HG03460 (cell line): ENCODE results near the gene NEK9.
"Not testable (repeated sequence)": the region's sequence is repeated elsewhere in the genome, so short reads cannot be mapped to it uniquely, and the experiment has no call there.

Source experiments
- ATAC-seq: cut with Tn5 transposase; IDR thresholded peaks from one replicate; pipeline ENCODE4 v1.9.1; 2021; ENCODE audit not compliant: unreplicated experiment

The NEK9 gene

DNA sequence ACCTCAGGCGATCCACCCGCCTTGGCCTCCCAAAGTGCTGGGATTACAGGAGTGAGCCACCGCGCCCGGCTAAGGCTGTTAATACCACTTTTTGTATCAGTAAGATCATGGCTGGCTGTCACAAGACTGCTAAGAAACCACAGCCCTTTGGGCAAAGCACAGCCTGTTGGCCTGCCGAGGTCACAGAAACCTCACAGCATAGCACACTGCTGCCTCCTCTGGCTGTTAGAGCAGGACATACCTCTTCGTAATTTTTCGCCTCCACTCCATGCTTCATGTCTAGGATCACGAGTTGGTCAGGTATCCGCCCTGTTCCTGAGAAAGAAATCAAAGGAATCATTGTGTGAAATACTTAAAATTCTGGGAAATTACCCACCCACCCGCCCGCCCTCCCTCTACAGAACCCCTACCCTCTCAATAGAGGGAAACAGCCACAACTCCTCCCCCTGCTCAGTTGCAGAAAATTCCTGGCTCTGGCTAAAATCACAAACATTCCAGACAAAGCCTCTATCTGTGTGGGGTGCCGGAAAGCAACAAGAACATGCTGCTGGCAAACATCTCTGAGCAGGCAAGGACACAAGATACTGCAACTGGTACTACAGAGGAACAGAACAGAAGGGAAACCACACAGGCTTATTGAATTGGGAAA lies 20.7 kb upstream of the NEK9 start:
- ATAC-seq = no peak

DNA sequence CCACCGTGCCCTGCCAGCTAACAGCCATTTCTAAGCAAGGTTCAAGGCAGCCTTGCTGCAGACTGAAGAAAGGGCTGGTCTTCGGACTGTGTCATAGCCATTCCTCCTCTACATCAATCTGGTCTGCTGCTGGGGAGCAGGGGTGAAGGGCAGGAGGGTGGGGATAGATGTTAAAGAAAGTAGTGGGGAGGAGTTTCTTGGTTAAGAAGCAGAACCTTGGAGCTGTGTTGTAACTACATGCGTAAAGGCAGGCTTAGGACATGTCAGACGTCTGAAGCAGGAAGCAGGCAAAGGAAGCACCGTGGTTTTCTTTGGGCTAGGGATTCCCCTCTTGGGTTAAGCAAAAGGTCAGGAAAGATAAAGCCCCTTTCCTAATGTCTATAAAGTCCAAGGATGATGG lies 18.1 kb upstream of the NEK9 start:
- ATAC-seq = no peak

DNA sequence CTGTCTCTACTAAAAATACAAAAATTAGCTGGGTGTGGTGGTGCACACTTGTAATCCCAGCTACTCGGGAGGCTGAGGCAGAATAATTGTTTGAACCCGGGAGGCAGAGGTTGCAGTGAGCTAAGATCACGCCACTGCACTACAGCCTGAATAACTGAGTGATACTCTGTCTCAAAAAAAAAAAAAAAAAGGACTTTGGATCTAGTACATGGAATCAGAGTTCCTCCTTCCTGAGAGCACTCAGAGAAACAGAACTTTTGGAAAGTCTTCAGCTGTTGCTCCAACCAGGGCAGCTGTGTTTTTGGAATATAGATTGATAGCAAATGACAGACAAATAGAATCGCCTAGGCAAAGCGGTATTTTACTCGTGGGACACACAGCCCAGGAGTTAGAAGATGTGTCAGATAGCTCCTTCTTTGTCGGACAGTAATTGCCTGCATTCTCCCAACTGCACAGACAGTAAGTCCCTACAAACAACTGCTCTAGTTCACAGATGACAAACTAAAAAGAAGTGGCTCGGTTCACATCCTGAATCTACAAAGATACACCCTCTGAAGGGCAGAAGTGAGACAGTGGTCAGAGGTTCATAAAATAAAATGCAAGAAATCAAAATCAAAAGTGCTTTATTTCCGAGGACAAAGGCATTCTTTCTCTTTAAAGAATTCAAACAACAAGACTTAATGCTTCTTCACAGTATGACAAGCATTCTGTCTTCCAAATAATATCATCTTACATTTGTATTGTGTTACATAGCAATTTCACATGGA lies 17.1 kb upstream of the NEK9 start:
- no peak for ATAC-seq

DNA sequence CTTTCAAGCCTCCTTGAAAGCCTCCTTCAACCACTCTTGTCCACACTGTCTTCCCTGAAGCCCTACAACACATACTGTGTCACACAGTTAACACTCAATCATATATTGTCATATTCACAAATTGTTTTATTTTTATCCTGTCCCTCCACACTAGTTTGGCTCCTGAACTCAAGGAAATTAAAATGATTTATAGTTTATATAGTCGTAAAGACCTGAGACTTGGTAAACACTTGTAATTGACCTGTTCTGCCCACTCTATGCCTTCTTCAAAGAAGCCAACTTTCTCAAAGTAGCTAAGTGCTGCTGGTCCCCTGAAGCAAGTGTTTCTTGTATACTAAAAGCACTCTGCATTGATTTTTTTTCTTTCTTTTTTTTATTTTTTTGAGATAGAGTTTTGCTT lies 15.6 kb upstream of the NEK9 start:
- no peak for ATAC-seq

DNA sequence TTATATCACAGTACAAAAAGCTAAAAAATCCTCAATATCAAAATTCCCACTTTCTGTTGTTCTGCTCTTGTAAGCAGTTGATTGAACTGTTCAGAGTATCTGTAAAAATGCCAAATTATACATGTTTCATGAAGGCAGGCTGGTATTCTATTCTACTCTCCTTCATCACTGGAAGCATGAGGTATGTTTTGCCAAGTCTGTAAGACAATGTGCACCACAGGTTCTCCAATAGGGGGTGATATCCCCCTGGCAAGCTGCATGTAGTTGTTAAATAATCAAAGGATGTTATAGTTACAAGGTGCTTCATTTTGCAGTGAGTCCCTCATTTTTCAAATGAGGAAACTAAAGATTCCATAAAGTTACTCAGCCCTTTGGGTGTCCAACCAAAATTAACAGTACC lies 15.1 kb upstream of the NEK9 start:
- no peak for ATAC-seq

DNA sequence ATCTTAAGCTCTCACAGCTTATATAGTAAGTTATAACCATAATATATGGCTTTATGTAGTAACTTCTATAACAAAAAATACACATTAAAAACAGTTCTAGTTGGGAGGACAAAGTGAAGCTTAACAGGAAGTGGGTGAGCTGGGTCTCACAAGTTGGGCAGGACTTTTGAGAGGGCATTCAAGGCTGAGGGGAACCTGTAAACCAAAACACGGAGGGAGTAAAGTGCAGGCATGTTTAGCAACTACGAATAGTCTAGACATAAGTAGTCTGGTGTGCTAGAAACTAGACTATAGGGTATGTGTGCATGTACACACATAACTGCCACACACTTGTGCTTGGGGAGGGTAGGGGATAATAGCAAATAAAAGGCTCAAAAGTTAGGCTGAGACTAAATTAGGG lies 14.2 kb upstream of the NEK9 start:
- ATAC-seq = no peak

DNA sequence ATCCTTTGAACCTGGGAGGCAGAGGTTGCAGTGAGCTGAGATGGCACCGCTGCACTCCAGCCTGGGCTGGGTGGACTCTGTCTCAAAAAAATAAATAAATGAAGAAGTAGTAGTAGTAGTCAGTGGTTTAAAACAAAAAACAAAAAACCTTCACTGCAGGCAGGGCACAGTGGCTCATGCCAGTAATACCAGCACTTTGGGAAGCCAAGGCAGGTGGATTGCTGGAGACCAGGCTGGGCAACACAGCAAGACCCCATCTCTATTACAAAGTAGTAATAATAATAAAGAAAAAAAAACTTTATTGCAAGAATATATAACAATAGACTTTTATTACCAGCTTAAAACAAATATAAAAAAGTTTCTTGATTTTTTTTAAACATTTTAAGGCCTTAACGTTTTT lies 13.8 kb upstream of the NEK9 start:
- ATAC-seq = no peak

DNA sequence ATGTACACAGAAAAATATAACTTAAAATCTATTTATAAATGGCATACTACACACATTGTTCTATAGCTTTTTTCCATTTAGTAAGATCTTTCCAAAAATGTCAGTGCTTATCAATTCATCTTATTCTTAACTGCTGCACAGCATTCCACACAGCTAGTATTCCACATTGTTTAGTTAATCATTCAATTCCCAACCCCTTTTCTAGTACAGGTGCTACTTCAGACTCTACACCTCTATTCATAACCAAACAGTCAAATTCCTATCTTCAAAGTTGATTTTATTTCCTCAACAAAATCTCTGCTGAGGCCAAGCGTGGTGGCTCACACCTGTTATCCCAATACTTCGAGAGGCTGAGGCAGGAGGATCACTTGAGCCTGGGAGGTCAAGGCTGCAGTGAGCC lies 12.3 kb upstream of the NEK9 start:
- no peak for ATAC-seq

DNA sequence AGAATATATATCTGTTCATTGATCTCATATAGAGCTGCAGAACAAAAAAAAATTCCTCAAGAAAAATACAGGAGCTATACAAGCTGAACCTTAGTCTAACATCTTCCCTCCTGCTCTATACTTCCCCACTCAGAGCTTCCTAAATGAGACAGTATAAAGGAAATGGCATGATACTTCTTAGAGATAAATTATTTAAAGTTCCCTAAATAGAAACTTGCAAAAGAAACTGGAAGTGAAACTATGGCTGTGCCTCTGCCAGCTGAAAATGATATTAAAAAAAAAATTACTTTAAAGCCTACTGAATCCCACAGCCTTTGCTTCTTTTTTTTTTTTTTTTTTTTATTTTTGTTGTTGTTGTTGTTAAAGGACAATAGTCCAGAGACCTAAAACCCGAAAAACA lies 11.6 kb upstream of the NEK9 start:
- ATAC-seq = no peak

DNA sequence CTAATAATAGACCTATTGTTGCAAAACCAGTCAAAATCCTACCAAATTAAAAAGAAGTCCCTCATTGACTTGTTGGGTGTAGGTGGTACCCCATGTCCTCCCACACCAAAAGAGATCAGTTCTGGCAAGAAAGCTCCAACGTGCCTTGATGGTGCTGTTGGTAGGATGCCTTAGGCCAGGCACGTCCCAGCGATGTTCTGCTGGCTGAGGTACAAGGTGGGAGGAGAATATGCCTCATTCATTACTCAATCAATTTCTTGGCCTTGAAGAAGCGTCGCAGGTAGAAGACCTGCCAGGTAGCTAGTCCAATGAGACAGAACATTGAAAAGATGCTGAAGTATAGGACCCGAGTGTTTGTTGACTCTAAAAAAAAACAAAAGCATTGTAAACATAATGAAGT lies 7.8 kb upstream of the NEK9 start:
- ATAC-seq = no peak

DNA sequence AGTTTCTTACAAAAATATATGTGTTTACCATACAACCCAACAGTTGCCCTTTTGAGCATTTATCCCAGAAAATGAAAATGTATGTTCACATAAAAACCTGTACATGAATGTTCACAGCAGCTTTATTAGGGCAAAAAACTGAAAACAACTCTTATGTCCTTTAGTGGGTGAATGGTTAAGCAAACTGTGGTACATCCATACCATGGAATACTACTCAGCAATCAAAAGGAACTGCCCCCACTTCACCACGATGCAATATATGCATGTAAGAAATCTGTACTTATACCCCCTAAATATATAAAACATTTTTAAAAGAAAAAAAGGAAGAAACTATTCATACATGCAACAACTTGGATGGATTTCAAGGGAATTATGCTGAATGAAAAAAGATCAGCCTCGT lies 6.7 kb upstream of the NEK9 start:
- ATAC-seq = no peak

DNA sequence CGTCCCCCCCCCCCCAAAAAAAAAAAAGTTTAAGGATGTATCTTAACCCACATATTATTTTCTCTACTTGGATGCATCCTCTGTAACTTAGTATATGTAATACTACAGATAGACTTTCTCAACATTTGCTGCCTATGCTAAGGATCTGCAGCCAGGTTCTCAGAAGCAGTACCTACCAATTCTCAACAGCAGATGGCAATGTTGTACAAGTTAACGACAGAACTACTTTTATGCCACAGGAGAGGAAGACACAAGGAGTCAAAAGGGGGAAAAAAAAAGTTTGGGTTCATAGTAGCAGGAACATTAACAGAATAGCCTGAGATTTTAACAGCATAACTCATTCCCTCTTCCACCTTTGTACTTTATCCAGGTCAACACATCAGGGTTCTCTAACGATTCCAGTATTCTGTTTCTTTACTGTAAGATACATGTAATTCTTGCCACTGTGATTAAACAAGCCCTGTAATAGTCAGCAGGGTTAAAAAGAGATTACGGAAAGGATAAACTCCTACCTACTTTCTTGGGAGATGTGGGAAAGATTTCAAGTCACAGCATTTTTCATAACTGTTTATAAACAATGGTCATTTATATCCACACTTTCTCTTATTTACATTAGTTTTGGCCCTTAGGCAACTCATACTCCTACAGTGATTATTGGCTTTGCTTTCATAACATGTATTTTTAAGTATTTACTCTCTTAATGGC lies 5.7 kb upstream of the NEK9 start:
- no peak for ATAC-seq

DNA sequence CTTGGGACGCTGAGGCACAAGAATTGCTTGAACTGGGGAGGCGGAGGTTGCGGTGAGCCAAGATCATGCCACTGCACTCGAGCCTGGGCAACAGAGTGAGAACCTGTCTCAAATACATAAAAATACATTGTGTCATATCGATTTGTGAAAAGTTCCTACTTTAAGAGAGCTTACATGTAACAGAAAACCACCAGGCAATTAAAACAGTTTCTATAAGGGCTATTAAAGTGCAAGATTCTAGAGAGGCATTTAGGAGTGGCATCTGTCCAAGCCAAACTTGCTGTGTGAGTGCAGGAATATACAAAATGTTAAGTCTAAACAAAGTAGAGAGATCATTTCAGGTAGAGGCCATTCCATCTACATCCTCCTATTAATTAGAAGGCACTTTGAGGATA lies 1.7 kb upstream of the NEK9 start:
- no peak for ATAC-seq

DNA sequence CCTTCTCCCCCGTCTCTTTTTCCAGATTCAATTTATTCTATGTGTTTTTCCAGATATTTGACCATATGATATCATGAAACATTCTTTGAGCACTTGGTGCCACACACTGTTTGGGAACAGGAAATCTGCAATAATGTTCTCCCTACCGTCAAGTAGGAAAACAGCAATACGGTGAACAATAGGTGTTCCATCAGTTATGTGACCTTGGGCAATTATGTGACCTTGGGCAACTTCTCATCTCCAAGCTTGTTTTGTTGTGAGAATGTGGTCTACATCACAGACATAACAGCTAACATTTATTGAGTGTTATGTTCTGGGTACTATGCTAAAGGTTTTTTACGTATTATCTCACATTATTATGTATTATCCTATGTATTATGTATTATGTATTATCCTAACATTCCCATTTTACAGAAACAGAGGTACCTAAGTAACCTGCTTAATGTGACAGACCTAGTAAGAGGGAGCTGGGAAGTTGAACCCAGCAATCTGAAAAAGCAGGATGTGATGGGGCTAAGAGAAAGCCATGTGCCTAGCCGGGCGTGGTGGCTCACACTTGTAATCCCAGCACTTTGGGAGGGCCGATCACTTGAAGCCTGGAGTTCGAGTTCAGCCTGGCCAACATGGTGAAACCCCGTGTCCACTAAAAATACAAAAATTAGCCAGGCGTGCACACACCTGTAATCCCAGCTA lies 1.2 kb upstream of the NEK9 start:
- no peak for ATAC-seq

DNA sequence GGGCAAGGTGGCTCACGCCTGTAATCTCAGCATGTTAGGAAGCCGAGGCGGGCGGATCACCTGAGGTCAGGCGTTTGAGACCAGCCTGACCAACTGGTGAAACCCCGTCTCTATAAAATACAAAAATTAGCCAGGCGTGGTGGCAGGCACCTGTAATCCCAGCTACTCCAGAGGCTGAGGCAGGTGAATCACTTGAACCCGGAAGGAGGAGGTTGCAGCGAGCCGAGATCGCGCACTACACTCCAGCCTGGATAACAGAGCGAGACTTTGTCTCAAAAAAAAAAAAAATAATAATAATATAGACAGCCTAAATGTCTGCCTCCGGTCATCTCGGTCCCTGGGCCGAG lies 599 bp upstream of the NEK9 start:
- not testable (repeated sequence) for ATAC-seq

DNA sequence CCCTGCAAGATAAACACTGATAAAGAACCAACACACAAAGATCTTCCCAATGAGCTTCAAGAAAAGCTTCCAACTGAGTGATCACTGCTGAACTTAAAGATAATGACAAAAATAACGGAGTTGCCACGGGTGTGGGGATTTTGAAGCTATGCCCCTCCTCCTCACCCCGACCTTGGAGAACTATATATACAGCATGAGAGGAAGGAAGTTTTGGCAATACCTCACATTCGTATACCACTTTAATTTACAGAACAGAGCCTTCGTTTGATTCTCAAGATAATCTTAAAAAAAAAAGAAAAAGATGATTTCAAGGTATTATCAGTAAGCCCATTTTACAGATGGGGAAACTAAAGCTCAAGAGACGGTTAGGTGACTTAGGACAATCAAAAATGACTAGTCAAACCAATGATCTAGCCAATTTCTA lies 715 bp downstream of the NEK9 start:
- ATAC-seq = no peak

DNA sequence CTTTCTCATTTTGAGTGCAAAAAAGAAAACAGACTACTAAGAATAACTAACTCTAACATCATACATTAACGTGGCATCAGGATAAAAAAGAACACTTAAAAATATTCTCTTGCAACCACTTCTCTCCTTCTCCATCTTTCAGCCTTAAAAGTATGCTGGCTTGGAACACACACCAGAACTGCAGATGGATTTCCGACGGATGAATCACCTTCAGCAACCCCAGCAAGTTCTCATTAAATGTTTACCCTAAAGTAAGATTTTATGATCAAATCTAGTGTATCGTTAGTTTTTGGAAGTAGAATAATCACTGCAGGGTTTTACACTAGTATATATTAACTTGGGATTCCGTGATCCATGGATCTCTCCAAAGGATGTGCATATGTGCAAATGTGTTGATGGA lies 1.2 kb downstream of the NEK9 start:
- ATAC-seq = no peak

DNA sequence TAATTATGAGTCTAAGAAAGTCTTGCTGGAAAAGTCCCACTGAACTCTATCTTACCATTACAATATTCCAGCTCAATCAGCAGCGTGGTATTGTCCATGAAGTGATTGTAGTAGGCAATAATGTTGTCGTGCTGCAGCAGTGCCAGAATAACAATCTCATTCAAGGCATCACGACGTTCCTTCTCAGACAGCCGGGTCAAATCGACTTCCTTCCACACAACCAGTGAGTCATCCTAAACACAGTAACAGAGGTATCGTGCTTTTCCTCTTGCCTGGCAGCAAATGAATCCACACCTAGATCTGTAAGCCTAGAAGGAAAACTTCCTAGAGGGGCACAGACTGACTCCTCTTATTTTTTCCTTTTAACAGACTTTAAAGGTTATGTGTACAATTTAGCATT lies 2.9 kb downstream of the NEK9 start:
- no peak for ATAC-seq

DNA sequence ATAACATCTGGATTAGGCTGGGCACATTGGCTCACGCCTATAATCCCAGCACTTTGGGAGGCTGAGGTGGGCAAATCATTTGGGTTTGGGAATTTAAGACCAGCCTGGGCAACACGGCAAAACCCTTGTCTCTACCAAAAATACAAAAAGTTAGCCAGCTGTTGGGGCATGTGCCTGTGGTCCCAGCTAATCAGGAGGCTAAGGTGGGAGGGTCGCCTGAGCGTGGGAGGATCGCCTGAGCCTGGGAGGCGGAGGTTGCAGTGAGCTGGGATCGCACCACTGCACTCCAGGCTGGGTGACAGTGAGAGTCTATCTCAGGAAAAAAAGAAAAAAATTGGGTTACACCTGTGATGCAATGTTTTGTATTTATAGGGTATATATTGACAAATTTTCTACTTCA lies 5.3 kb downstream of the NEK9 start:
- ATAC-seq = no peak

DNA sequence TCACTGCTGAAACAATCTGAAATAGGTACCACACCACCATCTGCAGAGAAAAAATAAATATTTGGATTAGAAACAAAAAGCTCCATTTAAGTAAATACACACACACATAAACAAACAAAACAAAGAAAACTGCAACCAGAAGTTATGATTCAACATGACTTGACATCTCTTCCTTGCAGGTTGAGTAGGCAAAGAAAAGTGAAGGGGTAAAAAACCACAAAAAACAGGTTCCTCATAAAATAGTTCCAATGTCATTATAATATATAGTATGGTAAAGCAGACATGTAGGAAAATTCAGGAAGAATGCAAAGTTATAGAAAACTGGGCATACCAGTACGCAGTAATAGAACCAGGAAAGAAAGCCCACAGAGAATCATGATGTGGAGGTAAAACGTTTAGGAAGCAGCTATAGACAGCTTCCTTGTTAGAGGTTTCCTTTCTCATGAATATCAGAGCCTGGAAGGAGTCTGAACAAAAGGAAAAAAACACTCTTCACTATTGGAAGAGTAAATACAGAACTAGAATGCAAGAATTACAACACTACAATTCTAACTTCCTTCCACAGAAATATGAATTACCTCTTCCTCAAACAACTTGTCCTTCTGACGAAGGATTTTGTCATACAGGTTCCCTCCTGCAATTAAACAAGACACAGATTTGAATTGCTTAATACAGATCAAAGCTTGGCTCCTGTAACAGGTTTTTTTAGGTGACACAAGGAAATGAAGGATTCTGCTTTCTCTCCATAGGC lies 6.1 kb downstream of the NEK9 start:
- no peak for ATAC-seq

DNA sequence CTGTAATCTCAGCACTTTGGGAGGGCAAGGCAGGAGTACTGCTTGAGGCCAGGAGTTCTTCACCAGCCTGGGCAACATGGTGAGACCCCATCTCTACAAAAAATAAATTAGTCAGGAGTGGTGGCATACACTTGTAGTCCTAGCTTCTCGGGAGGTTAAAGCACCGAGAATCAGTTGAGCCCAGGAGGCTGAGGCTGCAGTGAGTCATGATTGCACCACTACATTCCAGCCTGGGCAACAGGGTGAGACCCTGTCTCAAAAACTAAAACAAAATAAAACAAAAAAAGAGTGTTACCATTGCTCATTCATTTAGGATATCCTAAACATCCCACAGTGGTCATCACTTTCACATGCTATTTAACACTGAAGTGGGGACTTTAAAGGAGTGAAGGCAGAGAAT lies 7.8 kb downstream of the NEK9 start:
- no peak for ATAC-seq
